SK-N-SH treated with all-trans-retinoic acid at 6 μM for 48 hours (cell line): Measurements from ENCODE around the gene MAPRE2.

Experiments used
- BACH2 ChIP-seq: fragments of 250-450 bp; sonication (Bioruptor Pico); IDR thresholded peaks from 2 replicates; pipeline ENCODE4 v1.9.0; 2021; ENCODE audit warnings: mild to moderate bottlenecking, borderline replicate concordance
- CREB5 ChIP-seq: fragments of 250-450 bp; sonication (Bioruptor Pico); IDR thresholded peaks from 2 replicates; pipeline ENCODE4 v1.5.1; 2020; ENCODE audit warnings: low read depth, mild to moderate bottlenecking, moderate library complexity
- CSRNP3 ChIP-seq: fragments of 250-450 bp; sonication (Bioruptor Pico); IDR thresholded peaks from 2 replicates; pipeline ENCODE4 v1.5.1; 2021; ENCODE audit warnings: mild to moderate bottlenecking, moderate library complexity
- PATZ1 ChIP-seq: fragments of 250-450 bp; sonication (Bioruptor Pico); IDR thresholded peaks from 2 replicates; pipeline ENCODE4 v1.8.0; 2020; ENCODE audit warnings: mild to moderate bottlenecking, moderate library complexity, borderline replicate concordance
- PPARA ChIP-seq: fragments of 250-450 bp; sonication (Bioruptor Pico); IDR thresholded peaks from 2 replicates; pipeline ENCODE4 v1.5.0; 2020; ENCODE audit warnings: mild to moderate bottlenecking, borderline replicate concordance
- RARB ChIP-seq: fragments of 250-450 bp; sonication (Bioruptor Pico); IDR thresholded peaks from 2 replicates; pipeline ENCODE4 v1.8.0; 2021; ENCODE audit warnings: mild to moderate bottlenecking, moderate library complexity
- TOX ChIP-seq: fragments of 250-450 bp; sonication (Bioruptor Pico); IDR thresholded peaks from 2 replicates; pipeline ENCODE4 v1.8.0; 2021; ENCODE audit warnings: mild to moderate bottlenecking, moderate library complexity, borderline replicate concordance
- TSHZ2 ChIP-seq: fragments of 250-450 bp; sonication (Bioruptor Pico); IDR thresholded peaks from 2 replicates; pipeline ENCODE4 v1.5.0; 2020; ENCODE audit warnings: mild to moderate bottlenecking, moderate library complexity
- ZC3H10 ChIP-seq: fragments of 250-450 bp; sonication (Bioruptor Pico); IDR thresholded peaks from 2 replicates; pipeline ENCODE4 v1.5.1; 2021; ENCODE audit warnings: mild to moderate bottlenecking, moderate library complexity
- ZFP30 ChIP-seq: fragments of 450-650 bp; formaldehyde crosslinking; IDR thresholded peaks from 2 replicates; pipeline ENCODE4 v1.5.0; 2022; ENCODE audit warnings: mild to moderate bottlenecking, moderate library complexity

GRCh38 chr18:35192415-35192814, 151.2 kb downstream of the MAPRE2 start:
- no peak for TF ChIP-seq RARB (CRISPR knock-in tag)
- TF ChIP-seq ZFP30 (CRISPR knock-in tag): no peak
- no peak for TF ChIP-seq PATZ1 (CRISPR knock-in tag)
- TF ChIP-seq TOX (CRISPR knock-in tag): no peak
- no peak for TF ChIP-seq ZC3H10 (CRISPR knock-in tag)
- no peak for TF ChIP-seq BACH2
- no peak for TF ChIP-seq CREB5 (CRISPR knock-in tag)
- no peak for TF ChIP-seq TSHZ2
- TF ChIP-seq PPARA (CRISPR knock-in tag): no peak
- no peak for TF ChIP-seq CSRNP3 (CRISPR knock-in tag)
